MM.1S (cell line): ENCODE results near the gene NFE2L3.

Experiments used
- EZH2 ChIP-seq: fragments of 300-600 bp; sonication (generic); optimal IDR thresholded peaks from 2 replicates; pipeline ENCODE3; 2017; ENCODE audit warnings: low read depth, mild to moderate bottlenecking, antibody characterized with exemption, low read length, mixed read lengths
- EZH2phosphoT487 ChIP-seq: fragments of 300-600 bp; sonication (generic); IDR thresholded peaks from 2 replicates; pipeline ENCODE4 v1.6.1; 2018; ENCODE audit warnings: antibody characterized with exemption, low read length
- TF ChIP-seq, protein P1 (sequence below): fragments of 300-600 bp; sonication (generic); IDR thresholded peaks from 2 replicates; pipeline ENCODE4 v1.5.1; 2016; ENCODE audit warnings: antibody characterized with exemption, low read length, mixed read lengths

DNA sequence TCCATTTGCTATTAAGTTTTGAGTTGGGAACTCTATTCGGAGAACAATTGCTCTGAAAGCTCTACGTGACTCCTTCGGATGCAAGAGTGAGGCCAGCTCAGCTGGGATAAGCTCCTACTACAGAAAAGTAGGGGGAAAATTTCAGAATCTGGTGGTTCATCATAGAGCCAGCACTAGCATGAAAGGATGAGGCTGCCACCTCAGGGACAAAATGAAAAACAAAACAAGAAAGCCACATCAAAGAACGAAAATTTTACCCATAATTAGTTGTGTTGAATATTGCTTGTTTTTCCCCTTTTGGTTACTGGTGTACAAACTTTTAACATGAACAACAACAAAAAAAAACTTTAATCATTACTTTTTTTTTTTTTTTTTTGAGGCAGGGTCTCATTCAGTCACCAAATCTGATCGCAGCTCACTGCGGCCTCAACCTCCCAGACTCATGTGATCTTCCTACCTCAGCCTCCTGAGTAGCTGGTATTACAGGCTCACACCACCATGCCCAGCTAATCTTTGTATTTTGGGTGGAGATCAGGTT, 39.7 kb upstream of the NFE2L3 start:
- TF ChIP-seq, protein P1, sequence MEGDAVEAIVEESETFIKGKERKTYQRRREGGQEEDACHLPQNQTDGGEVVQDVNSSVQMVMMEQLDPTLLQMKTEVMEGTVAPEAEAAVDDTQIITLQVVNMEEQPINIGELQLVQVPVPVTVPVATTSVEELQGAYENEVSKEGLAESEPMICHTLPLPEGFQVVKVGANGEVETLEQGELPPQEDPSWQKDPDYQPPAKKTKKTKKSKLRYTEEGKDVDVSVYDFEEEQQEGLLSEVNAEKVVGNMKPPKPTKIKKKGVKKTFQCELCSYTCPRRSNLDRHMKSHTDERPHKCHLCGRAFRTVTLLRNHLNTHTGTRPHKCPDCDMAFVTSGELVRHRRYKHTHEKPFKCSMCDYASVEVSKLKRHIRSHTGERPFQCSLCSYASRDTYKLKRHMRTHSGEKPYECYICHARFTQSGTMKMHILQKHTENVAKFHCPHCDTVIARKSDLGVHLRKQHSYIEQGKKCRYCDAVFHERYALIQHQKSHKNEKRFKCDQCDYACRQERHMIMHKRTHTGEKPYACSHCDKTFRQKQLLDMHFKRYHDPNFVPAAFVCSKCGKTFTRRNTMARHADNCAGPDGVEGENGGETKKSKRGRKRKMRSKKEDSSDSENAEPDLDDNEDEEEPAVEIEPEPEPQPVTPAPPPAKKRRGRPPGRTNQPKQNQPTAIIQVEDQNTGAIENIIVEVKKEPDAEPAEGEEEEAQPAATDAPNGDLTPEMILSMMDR = no peak
- no peak for TF ChIP-seq EZH2
- no peak for TF ChIP-seq EZH2phosphoT487
